ENCODE data around the gene BACH2. TPM values are rescaled to one million over a fixed set of nuclear protein-coding genes. Genes with fewer than 3 reads are reported as not detected.

BACH2 gene
- total RNA-seq, 2 experiments from 2014 or later = 157 to 170 TPM

- Histone ChIP-seq H3K9me3 (ENCODE audit: control insufficient read depth in 1 of 2, insufficient read depth in 1 of 2, low read length in 2 of 2) (no peaks in the 10 kb centered on the region), H3K27me3 (ENCODE audit: control insufficient read depth in 1 of 2, insufficient read depth in 2 of 2, low read length in 2 of 2) (no peaks in the 10 kb centered on the region), H3K36me3 (ENCODE audit: insufficient read depth, low read length) (peaks cover 56% of the 10 kb centered on the region), H3K4me3 (ENCODE audit: low read length) (no peak overlapping the region), H3K27ac (ENCODE audit: low read depth in 1 of 2, low read length in 2 of 2) (no peak overlapping the region), H3K4me1 (ENCODE audit: insufficient read depth, low read length) (no peaks in the 10 kb centered on the region)
- ChIA-PET POLR2A (no interaction called here), CTCF (no interaction called here)
- intact Hi-C loops (cut with DNase I, micrococcal nuclease) = no loop called here
- DNase-seq (no peak), ATAC-seq (ENCODE audit: poor library complexity) (peak; percentile 40)
- peaks cover 25% of the 10 kb centered on the region for H3K36me3 Mint-ChIP-seq (ENCODE audit: low read depth)
- no peak overlapping the region for H3K27ac Mint-ChIP-seq
- no peaks in the 10 kb centered on the region for H3K9me3 Mint-ChIP-seq
- H3K4me1 Mint-ChIP-seq (ENCODE audit: low read depth) = peaks cover 31% of the 10 kb centered on the region
- no peaks in the 10 kb centered on the region for H3K27me3 Mint-ChIP-seq
- no peak overlapping the region for H3K4me3 Mint-ChIP-seq
- TF ChIP-seq, protein P1, sequence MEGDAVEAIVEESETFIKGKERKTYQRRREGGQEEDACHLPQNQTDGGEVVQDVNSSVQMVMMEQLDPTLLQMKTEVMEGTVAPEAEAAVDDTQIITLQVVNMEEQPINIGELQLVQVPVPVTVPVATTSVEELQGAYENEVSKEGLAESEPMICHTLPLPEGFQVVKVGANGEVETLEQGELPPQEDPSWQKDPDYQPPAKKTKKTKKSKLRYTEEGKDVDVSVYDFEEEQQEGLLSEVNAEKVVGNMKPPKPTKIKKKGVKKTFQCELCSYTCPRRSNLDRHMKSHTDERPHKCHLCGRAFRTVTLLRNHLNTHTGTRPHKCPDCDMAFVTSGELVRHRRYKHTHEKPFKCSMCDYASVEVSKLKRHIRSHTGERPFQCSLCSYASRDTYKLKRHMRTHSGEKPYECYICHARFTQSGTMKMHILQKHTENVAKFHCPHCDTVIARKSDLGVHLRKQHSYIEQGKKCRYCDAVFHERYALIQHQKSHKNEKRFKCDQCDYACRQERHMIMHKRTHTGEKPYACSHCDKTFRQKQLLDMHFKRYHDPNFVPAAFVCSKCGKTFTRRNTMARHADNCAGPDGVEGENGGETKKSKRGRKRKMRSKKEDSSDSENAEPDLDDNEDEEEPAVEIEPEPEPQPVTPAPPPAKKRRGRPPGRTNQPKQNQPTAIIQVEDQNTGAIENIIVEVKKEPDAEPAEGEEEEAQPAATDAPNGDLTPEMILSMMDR (IDR thresholded peaks at IDR 0.05) = no peak
Observed at GRCh38 chr6:90004511-90004910, 292.1 kb downstream of the BACH2 start.

GRCh38 chr6:90003941-90004340 is 292.7 kb downstream of the BACH2 start:
- H3K36me3 ChIP-seq (ENCODE audit: insufficient read depth, low read length) = peaks cover 56% of the 10 kb centered on the region
- no peaks in the 10 kb centered on the region for H3K27me3 ChIP-seq (ENCODE audit: control insufficient read depth in 1 of 2, insufficient read depth in 2 of 2, low read length in 2 of 2)
- H3K27me3 Mint-ChIP-seq = no peaks in the 10 kb centered on the region
- no peak for DNase-seq
- TF ChIP-seq, protein P1 (IDR thresholded peaks at IDR 0.05) = no peak
- no peak overlapping the region for H3K4me3 ChIP-seq (ENCODE audit: low read length)
- no peak overlapping the region for H3K27ac Mint-ChIP-seq
- intact Hi-C loops (cut with DNase I, micrococcal nuclease) = no loop called here
- H3K4me1 ChIP-seq (ENCODE audit: insufficient read depth, low read length) = no peaks in the 10 kb centered on the region
- H3K4me3 Mint-ChIP-seq = no peak overlapping the region
- ChIA-PET POLR2A (no interaction called here), CTCF (no interaction called here)
- peaks cover 26% of the 10 kb centered on the region for H3K4me1 Mint-ChIP-seq (ENCODE audit: low read depth)
- no peak for ATAC-seq (ENCODE audit: poor library complexity)
- H3K36me3 Mint-ChIP-seq (ENCODE audit: low read depth) = peaks cover 19% of the 10 kb centered on the region
- no peaks in the 10 kb centered on the region for H3K9me3 Mint-ChIP-seq
- no peaks in the 10 kb centered on the region for H3K9me3 ChIP-seq (ENCODE audit: control insufficient read depth in 1 of 2, insufficient read depth in 1 of 2, low read length in 2 of 2)
- no peak overlapping the region for H3K27ac ChIP-seq (ENCODE audit: low read depth in 1 of 2, low read length in 2 of 2)

DNA sequence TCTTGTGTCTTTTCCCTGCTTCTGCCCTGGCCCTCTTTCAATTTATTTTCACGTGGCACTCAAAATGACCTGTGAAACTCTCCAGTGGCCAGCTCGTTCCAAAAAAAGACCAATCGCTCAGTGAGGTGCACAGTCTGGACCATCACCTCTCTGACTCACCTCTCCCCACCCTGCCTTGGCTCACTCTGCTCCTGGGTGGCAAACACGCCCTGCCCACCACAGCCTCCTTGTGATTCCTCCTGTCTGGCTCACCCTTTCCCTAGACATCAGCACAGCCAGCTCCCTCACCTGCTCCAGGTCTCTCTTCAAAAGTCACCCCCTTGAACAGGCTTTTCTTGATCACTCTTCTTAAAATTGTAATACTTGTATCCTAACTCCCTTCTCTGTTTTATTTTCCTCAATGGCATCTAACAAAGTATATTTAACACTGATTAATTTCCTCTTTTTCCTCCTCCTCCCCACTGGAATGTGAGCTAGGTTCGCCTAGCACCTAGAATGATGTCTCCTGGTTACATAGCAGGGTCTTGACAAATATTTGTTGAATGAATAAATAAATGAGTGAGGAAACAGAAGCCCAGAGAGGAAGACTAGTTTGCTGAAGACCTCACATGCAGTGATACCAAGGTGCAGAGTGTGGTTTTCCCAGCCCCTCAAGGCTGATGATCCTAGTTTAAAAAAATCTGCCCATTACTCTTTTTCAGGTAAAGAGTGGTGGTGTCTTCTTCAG is 293.4 kb downstream of the BACH2 start:
- Mint-ChIP-seq H3K27me3 (no peaks in the 10 kb centered on the region), H3K4me3 (no peak overlapping the region), H3K27ac (no peak overlapping the region), H3K9me3 (no peaks in the 10 kb centered on the region), H3K36me3 (ENCODE audit: low read depth) (peaks cover 16% of the 10 kb centered on the region), H3K4me1 (ENCODE audit: low read depth) (peaks cover 23% of the 10 kb centered on the region)
- CTCF ChIA-PET = no interaction called here
- ATAC-seq (ENCODE audit: poor library complexity) = no peak
- peaks cover 50% of the 10 kb centered on the region for H3K36me3 ChIP-seq (ENCODE audit: insufficient read depth, low read length)
- no peaks in the 10 kb centered on the region for H3K27me3 ChIP-seq (ENCODE audit: control insufficient read depth in 1 of 2, insufficient read depth in 2 of 2, low read length in 2 of 2)
- DNase-seq = no peak
- H3K4me3 ChIP-seq (ENCODE audit: low read length) = no peak overlapping the region
- no peak overlapping the region for H3K27ac ChIP-seq (ENCODE audit: low read depth in 1 of 2, low read length in 2 of 2)
- TF ChIP-seq, protein P1 (IDR thresholded peaks at IDR 0.05) = no peak
- no peaks in the 10 kb centered on the region for H3K4me1 ChIP-seq (ENCODE audit: insufficient read depth, low read length)
- POLR2A ChIA-PET = interaction anchor here (1.0 kb wide), 1 partner anchor 17 kb away, joined by 3 read pairs; no protein-coding TSS in a partner anchor
- intact Hi-C loops (cut with DNase I, micrococcal nuclease) = no loop called here
- no peaks in the 10 kb centered on the region for H3K9me3 ChIP-seq (ENCODE audit: control insufficient read depth in 1 of 2, insufficient read depth in 1 of 2, low read length in 2 of 2)
